Measurements from ENCODE around the gene ADAM15.

The ADAM15 gene

DNA sequence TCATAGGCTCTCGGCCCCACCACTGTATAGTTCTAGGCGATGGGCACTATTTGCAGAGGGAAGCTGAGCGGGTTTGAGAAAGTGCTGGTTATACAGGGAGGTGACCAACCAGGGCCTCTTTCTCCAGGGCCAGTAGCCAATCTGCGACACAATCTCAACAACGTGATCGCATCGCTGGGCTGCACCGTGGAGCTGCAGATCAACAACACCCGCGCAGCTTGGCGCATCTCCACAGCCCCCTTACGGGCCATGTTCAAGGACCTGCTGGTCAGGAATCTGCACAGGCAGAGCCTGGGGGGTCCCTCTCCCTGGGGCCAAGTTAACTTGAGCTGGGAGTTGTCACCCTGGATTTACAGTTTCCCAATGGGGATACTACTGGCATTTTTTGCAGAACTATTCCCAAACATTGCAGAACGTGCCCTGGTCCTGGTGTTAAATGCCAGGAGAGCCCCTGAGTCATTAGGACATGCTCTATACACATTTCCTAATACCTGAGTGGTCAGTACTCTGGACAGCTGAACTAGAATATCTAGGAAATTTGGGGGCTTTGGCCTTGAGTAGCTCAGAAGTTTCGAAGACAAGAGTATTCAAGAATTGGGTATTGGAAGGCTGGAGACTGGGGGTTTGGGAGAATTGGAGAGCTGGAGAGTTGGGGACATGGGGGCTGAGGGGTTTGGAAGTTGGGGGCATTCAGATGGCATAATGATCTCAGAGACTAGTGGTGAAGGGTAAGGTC is 10.6 kb upstream of the ADAM15 start:
- no peak overlapping the region for H3K9ac ChIP-seq (ENCODE audit: low read length)
- no peaks in the 10 kb centered on the region for H3K79me2 ChIP-seq (ENCODE audit: insufficient read depth, low read length)
- no peak overlapping the region for H3K27ac ChIP-seq (ENCODE audit: low read depth, low read length, poor library complexity, severe bottlenecking)
- no peaks in the 10 kb centered on the region for H3K4me1 ChIP-seq (ENCODE audit: insufficient read depth, low read length, severe bottlenecking)
- H2AFZ ChIP-seq (ENCODE audit: low read length) = no peak overlapping the region
- no peaks in the 10 kb centered on the region for H3K9me3 ChIP-seq (ENCODE audit: low read length)
- no peaks in the 10 kb centered on the region for H4K20me1 ChIP-seq (ENCODE audit: insufficient read depth, low read length)
- TF ChIP-seq EZH2 (IDR thresholded peaks at IDR 0.05; ENCODE audit: borderline replicate concordance, low read length) = no peak
- TF ChIP-seq, protein P1, sequence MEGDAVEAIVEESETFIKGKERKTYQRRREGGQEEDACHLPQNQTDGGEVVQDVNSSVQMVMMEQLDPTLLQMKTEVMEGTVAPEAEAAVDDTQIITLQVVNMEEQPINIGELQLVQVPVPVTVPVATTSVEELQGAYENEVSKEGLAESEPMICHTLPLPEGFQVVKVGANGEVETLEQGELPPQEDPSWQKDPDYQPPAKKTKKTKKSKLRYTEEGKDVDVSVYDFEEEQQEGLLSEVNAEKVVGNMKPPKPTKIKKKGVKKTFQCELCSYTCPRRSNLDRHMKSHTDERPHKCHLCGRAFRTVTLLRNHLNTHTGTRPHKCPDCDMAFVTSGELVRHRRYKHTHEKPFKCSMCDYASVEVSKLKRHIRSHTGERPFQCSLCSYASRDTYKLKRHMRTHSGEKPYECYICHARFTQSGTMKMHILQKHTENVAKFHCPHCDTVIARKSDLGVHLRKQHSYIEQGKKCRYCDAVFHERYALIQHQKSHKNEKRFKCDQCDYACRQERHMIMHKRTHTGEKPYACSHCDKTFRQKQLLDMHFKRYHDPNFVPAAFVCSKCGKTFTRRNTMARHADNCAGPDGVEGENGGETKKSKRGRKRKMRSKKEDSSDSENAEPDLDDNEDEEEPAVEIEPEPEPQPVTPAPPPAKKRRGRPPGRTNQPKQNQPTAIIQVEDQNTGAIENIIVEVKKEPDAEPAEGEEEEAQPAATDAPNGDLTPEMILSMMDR (IDR thresholded peaks at IDR 0.05; ENCODE audit: low read length) = no peak
- no peak overlapping the region for H3K4me2 ChIP-seq (ENCODE audit: low read length)
- no peaks in the 10 kb centered on the region for H3K9me2 ChIP-seq (ENCODE audit: low read depth, low read length)
- H3F3A ChIP-seq (ENCODE audit: insufficient read depth, low read length) = no peaks in the 10 kb centered on the region
- no peak overlapping the region for H3K4me3 ChIP-seq (ENCODE audit: low read depth, low read length, poor library complexity, severe bottlenecking)
- H3K27me3 ChIP-seq (ENCODE audit: insufficient read depth, low read length) = peaks cover 11% of the 10 kb centered on the region
- no peaks in the 10 kb centered on the region for H3K36me3 ChIP-seq (ENCODE audit: insufficient read depth, low read length)

DNA sequence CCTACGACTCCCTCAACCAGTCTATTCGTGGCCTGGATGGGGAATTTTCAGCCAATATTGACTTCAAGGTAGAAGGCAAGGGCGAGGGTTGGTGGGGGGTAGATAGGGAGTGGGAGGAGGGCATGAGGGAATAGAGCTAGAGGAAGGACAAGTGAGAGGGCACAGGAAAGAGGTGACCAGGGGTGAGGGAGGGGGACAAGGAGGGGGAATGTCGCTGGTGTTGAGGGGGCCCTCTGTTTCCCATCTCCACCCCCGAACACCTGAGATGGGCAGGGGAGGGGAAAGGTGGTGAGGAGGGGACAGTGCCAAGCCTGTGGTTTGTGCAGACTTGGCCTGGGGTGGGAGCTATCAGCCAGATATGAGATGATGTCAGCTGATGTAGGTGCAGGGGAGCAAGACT is 8.3 kb upstream of the ADAM15 start:
- Histone ChIP-seq H3K27me3 (ENCODE audit: insufficient read depth, low read length) (peaks cover 7% of the 10 kb centered on the region), H3K36me3 (ENCODE audit: insufficient read depth, low read length) (no peaks in the 10 kb centered on the region), H4K20me1 (ENCODE audit: insufficient read depth, low read length) (no peaks in the 10 kb centered on the region), H2AFZ (ENCODE audit: low read length) (no peak overlapping the region), H3K9ac (ENCODE audit: low read length) (no peak overlapping the region), H3K4me2 (ENCODE audit: low read length) (no peak overlapping the region), H3K79me2 (ENCODE audit: insufficient read depth, low read length) (no peaks in the 10 kb centered on the region), H3K9me3 (ENCODE audit: low read length) (no peaks in the 10 kb centered on the region), H3K27ac (ENCODE audit: low read depth, low read length, poor library complexity, severe bottlenecking) (no peak overlapping the region), H3K9me2 (ENCODE audit: low read depth, low read length) (no peaks in the 10 kb centered on the region), H3K4me3 (ENCODE audit: low read depth, low read length, poor library complexity, severe bottlenecking) (no peak overlapping the region), H3F3A (ENCODE audit: insufficient read depth, low read length) (no peaks in the 10 kb centered on the region), H3K4me1 (ENCODE audit: insufficient read depth, low read length, severe bottlenecking) (no peaks in the 10 kb centered on the region)
- TF ChIP-seq, protein P1 (IDR thresholded peaks at IDR 0.05; ENCODE audit: low read length) = no peak
- TF ChIP-seq EZH2 (IDR thresholded peaks at IDR 0.05; ENCODE audit: borderline replicate concordance, low read length) = no peak

DNA sequence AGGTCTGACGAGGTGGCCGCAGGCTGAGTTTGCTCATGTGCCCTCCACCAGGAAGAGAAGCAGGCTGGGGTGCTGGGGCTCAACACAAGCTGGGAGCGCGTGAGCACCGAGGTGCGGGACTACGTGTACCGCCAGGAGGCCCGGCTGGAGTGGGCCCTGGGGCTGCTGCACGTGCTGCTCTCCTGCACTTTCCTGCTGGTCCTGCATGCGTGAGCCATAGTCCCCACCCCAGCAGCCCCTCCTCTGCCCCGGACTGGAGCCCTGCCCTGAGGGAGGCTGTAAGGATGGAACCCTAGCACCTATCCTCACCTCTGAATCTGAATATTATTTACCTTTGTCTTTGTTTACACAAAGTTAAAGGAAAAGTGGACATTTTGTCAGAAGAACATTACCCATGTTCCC is 7.8 kb upstream of the ADAM15 start:
- Histone ChIP-seq H3K9me2 (ENCODE audit: low read depth, low read length) (no peaks in the 10 kb centered on the region), H3K79me2 (ENCODE audit: insufficient read depth, low read length) (no peaks in the 10 kb centered on the region), H3K4me3 (ENCODE audit: low read depth, low read length, poor library complexity, severe bottlenecking) (no peak overlapping the region), H3K9ac (ENCODE audit: low read length) (no peak overlapping the region), H2AFZ (ENCODE audit: low read length) (no peak overlapping the region), H3K9me3 (ENCODE audit: low read length) (no peaks in the 10 kb centered on the region), H3K27me3 (ENCODE audit: insufficient read depth, low read length) (peaks cover 7% of the 10 kb centered on the region), H3K4me1 (ENCODE audit: insufficient read depth, low read length, severe bottlenecking) (no peaks in the 10 kb centered on the region), H3K4me2 (ENCODE audit: low read length) (no peak overlapping the region), H3K36me3 (ENCODE audit: insufficient read depth, low read length) (no peaks in the 10 kb centered on the region), H3F3A (ENCODE audit: insufficient read depth, low read length) (no peaks in the 10 kb centered on the region), H3K27ac (ENCODE audit: low read depth, low read length, poor library complexity, severe bottlenecking) (no peak overlapping the region), H4K20me1 (ENCODE audit: insufficient read depth, low read length) (no peaks in the 10 kb centered on the region)
- TF ChIP-seq, protein P1 (IDR thresholded peaks at IDR 0.05; ENCODE audit: low read length) = no peak
- no peak for TF ChIP-seq EZH2 (IDR thresholded peaks at IDR 0.05; ENCODE audit: borderline replicate concordance, low read length)

All from OCI-LY1 (cell line).